ENCODE measurements around the gene WASHC1.
"Not testable (repeated sequence)": the region's sequence is repeated elsewhere in the genome, so short reads cannot be mapped to it uniquely, and the experiment has no call there.

WASHC1 gene

GRCh38 chr9:29356-29755 lies at the start of gene WASHC1:
Gene WASHC1, minus strand, starts transcription at chr9:29456. Its CDS starts 4,457 bp downstream, at chr9:24999.
- not testable (repeated sequence) for FAIRE-seq

- not testable (repeated sequence) for FAIRE-seq
Measured at GRCh38 chr9:78333-78732, 49.1 kb upstream of the WASHC1 start.

- not testable (repeated sequence) for FAIRE-seq
Measured at GRCh38 chr9:76389-76788, 47.1 kb upstream of the WASHC1 start.

- not testable (repeated sequence) for FAIRE-seq
Measured at GRCh38 chr9:73900-74525, 44.8 kb upstream of the WASHC1 start.

GRCh38 chr9:73076-73899 lies 44.0 kb upstream of the WASHC1 start:
- not testable (repeated sequence) for FAIRE-seq

GRCh38 chr9:63031-63629 lies 33.9 kb upstream of the WASHC1 start:
- not testable (repeated sequence) for FAIRE-seq

- FAIRE-seq = not testable (repeated sequence)
Measured at GRCh38 chr9:52678-53077, 23.4 kb upstream of the WASHC1 start.

- FAIRE-seq = not testable (repeated sequence)
Measured at GRCh38 chr9:48190-48842, 19.1 kb upstream of the WASHC1 start.

- not testable (repeated sequence) for FAIRE-seq
Measured at GRCh38 chr9:46639-47271, 17.5 kb upstream of the WASHC1 start.

- not testable (repeated sequence) for FAIRE-seq
Measured at GRCh38 chr9:46164-46563, 16.9 kb upstream of the WASHC1 start.

- not testable (repeated sequence) for FAIRE-seq
Measured at GRCh38 chr9:45180-45878, 16.1 kb upstream of the WASHC1 start.

GRCh38 chr9:44416-44815 lies 15.2 kb upstream of the WASHC1 start:
- FAIRE-seq = not testable (repeated sequence)

- not testable (repeated sequence) for FAIRE-seq
Measured at GRCh38 chr9:43636-44035, 14.4 kb upstream of the WASHC1 start.

- not testable (repeated sequence) for FAIRE-seq
Measured at GRCh38 chr9:43116-43515, 13.9 kb upstream of the WASHC1 start.

GRCh38 chr9:41819-42218 lies 12.6 kb upstream of the WASHC1 start:
- FAIRE-seq = not testable (repeated sequence)

- FAIRE-seq = not testable (repeated sequence)
Measured at GRCh38 chr9:41261-41676, 12.0 kb upstream of the WASHC1 start.

GRCh38 chr9:32308-32707 lies 3.1 kb upstream of the WASHC1 start:
- not testable (repeated sequence) for FAIRE-seq

- FAIRE-seq = not testable (repeated sequence)
Measured at GRCh38 chr9:28775-29174, 481 bp downstream of the WASHC1 start.

- FAIRE-seq = not testable (repeated sequence)
Measured at GRCh38 chr9:21621-22020, 7.6 kb downstream of the WASHC1 start.

GRCh38 chr9:16875-17274 lies 12.4 kb downstream of the WASHC1 start:
- not testable (repeated sequence) for FAIRE-seq

GRCh38 chr9:14129-14809 lies 15.0 kb downstream of the WASHC1 start:
- FAIRE-seq = not testable (repeated sequence)

Measured in colon (tissue), 2 donors.